HepG2 (cell line): ENCODE results near the gene SMC1A. TPM values are rescaled to one million over a fixed set of nuclear protein-coding genes. Genes with fewer than 3 reads are reported as not detected.

ENCODE experiments used
- BCL6 ChIP-seq: IDR thresholded peaks from 2 replicates; pipeline ENCODE4 v1.6.1; 2016; ENCODE audit warnings: missing genetic modification reagents, missing compliant biosample characterization
- CREM ChIP-seq, 2 experiments: sonication (generic) in 1 of 2; formaldehyde crosslinking in 1 of 2; IDR thresholded peaks; 2 replicates each; pipeline versions ENCODE4 v1.4.0 to v1.6.1; 2016 to 2020; ENCODE audit warnings: antibody characterized with exemption in 1 of 2, mild to moderate bottlenecking in 1 of 2, missing genetic modification reagents in 1 of 2
- DMAP1 ChIP-seq: IDR thresholded peaks from 2 replicates; pipeline ENCODE4 v1.6.1; 2016
- ERF ChIP-seq: IDR thresholded peaks from 2 replicates; pipeline ENCODE4 v1.6.1; 2018; ENCODE audit warnings: missing biosample characterization, missing genetic modification reagents
- FIP1L1 ChIP-seq: fragments of 200-400 bp; formaldehyde crosslinking; IDR thresholded peaks from 2 replicates; pipeline ENCODE4 v1.6.1; 2018; ENCODE audit warnings: low read depth, mild to moderate bottlenecking, low read length, moderate library complexity, borderline replicate concordance; ENCODE audit not compliant: insufficient read depth
- JUND ChIP-seq: sonication (generic); formaldehyde crosslinking; IDR thresholded peaks from 2 replicates; pipeline ENCODE4 v1.8.0; 2022; ENCODE audit warnings: mild to moderate bottlenecking, missing genetic modification reagents
- LCORL ChIP-seq, 2 experiments: fragments of 450-650 bp in 1 of 2; sonication (generic) in 1 of 2; formaldehyde crosslinking in 1 of 2; IDR thresholded peaks; 2 replicates each; pipeline versions ENCODE4 v1.5.0 to v1.6.1; 2017 to 2020; ENCODE audit warnings: antibody characterized with exemption in 1 of 2, missing genetic modification reagents in 1 of 2
- MXI1 ChIP-seq: IDR thresholded peaks from 3 replicates; pipeline ENCODE4 v1.6.1; 2012; ENCODE audit warnings: low read depth, low read length, inconsistent platforms, borderline replicate concordance
- NFKB2 ChIP-seq: sonication (generic); formaldehyde crosslinking; IDR thresholded peaks from 2 replicates; pipeline ENCODE4 v1.4.0; 2020; ENCODE audit warnings: missing genetic modification reagents, borderline replicate concordance
- NONO ChIP-seq, 2 experiments: fragments of 450-650 bp in 1 of 2; sonication (generic) in 1 of 2; formaldehyde crosslinking in 1 of 2; IDR thresholded peaks in 1 of 2; conservative IDR thresholded peaks in 1 of 2; 2 replicates each; pipeline versions ENCODE4 v1.6.1 to v1.8.0; 2017 to 2022; ENCODE audit warnings: mild to moderate bottlenecking in 1 of 2, missing genetic modification reagents in 1 of 2, moderate library complexity in 1 of 2
- NR2F6 ChIP-seq, 2 experiments: IDR thresholded peaks; 2 replicates each; pipeline ENCODE4 v1.6.1; 2016; ENCODE audit warnings: antibody characterized with exemption in 1 of 2, mild to moderate bottlenecking in 1 of 2
- PITX1 ChIP-seq: sonication (generic); formaldehyde crosslinking; IDR thresholded peaks from 2 replicates; pipeline ENCODE4 v1.5.1; 2020; ENCODE audit warnings: mild to moderate bottlenecking, missing genetic modification reagents
- SIN3B ChIP-seq: fragments of 150-350 bp; IDR thresholded peaks from 2 replicates; pipeline ENCODE4 v1.6.1; 2014; ENCODE audit warnings: low read length
- TEAD2 ChIP-seq: sonication (generic); formaldehyde crosslinking; IDR thresholded peaks from 2 replicates; pipeline ENCODE4 v1.9.0; 2021; ENCODE audit warnings: missing genetic modification reagents
- YY1 ChIP-seq: IDR thresholded peaks from 2 replicates; pipeline ENCODE4 v1.6.1; 2011; ENCODE audit warnings: low read length, low read depth, moderate library complexity, mild to moderate bottlenecking; ENCODE audit not compliant: insufficient read depth, insufficient replicate concordance
- ZFX ChIP-seq: sonication (generic); formaldehyde crosslinking; IDR thresholded peaks from 2 replicates; pipeline ENCODE4 v1.4.0; 2020; ENCODE audit warnings: mild to moderate bottlenecking, low read depth, missing genetic modification reagents, moderate library complexity
- ZNF431 ChIP-seq: sonication (generic); formaldehyde crosslinking; IDR thresholded peaks from 2 replicates; pipeline ENCODE4 v1.9.0; 2022; ENCODE audit warnings: missing genetic modification reagents, low read depth, mild to moderate bottlenecking, borderline replicate concordance
- ZNF501 ChIP-seq: sonication (generic); formaldehyde crosslinking; IDR thresholded peaks from 2 replicates; pipeline ENCODE4 v1.5.1; 2020; ENCODE audit warnings: mild to moderate bottlenecking, moderate library complexity, missing genetic modification reagents
- polyA plus RNA-seq, 8 experiments: library from polyadenylated mRNA; depleted of rRNA in 3 of 8; stranded (reverse) in 7 of 8; unstranded in 1 of 8; fragments of >200 nt; fragmentation: Illumina TruSeq in 4 of 8; extraction: Trizol in 4 of 8; gene quantifications; 2 replicates each; pipeline versions ENCODE4 v1.2.1 to v1.2.3, GENCODE V29; 2011 to 2016; ENCODE audit warnings: low read depth in 4 of 8, missing spikeins in 1 of 8, mixed read lengths in 1 of 8; ENCODE audit not compliant: insufficient read depth in 1 of 8
- total RNA-seq, 5 experiments: library from RNA; depleted of rRNA; stranded (reverse); fragments of >200 nt; fragmentation: Illumina TruSeq; extraction: Trizol; gene quantifications; 2 replicates each; pipeline ENCODE4 v1.2.3, GENCODE V29; 2016; ENCODE audit warnings: low read depth in 1 of 5
- TF ChIP-seq, protein P1 (sequence below): IDR thresholded peaks from 2 replicates; pipeline ENCODE4 v1.6.1; 2016; ENCODE audit warnings: missing biosample characterization, missing genetic modification reagents, low read depth
- TF ChIP-seq, protein P2 (sequence below): IDR thresholded peaks from 2 replicates; pipeline ENCODE4 v1.6.1; 2018; ENCODE audit warnings: missing genetic modification reagents, mild to moderate bottlenecking, missing compliant biosample characterization
- TF ChIP-seq, protein P3 (sequence below): sonication (generic); formaldehyde crosslinking; IDR thresholded peaks from 2 replicates; pipeline ENCODE4 v1.5.0; 2020; ENCODE audit warnings: missing genetic modification reagents
- TF ChIP-seq, protein P4 (sequence below): sonication (generic); formaldehyde crosslinking; IDR thresholded peaks from 2 replicates; pipeline ENCODE4 v1.5.0; 2020; ENCODE audit warnings: mild to moderate bottlenecking, missing genetic modification reagents, moderate library complexity

Gene SMC1A
- total and polyA plus RNA-seq, 2 of the 13 experiments (the other 11 are each of a cell fraction or from before 2014, with no cell fraction given): 9.4 to 46.6 TPM

DNA sequence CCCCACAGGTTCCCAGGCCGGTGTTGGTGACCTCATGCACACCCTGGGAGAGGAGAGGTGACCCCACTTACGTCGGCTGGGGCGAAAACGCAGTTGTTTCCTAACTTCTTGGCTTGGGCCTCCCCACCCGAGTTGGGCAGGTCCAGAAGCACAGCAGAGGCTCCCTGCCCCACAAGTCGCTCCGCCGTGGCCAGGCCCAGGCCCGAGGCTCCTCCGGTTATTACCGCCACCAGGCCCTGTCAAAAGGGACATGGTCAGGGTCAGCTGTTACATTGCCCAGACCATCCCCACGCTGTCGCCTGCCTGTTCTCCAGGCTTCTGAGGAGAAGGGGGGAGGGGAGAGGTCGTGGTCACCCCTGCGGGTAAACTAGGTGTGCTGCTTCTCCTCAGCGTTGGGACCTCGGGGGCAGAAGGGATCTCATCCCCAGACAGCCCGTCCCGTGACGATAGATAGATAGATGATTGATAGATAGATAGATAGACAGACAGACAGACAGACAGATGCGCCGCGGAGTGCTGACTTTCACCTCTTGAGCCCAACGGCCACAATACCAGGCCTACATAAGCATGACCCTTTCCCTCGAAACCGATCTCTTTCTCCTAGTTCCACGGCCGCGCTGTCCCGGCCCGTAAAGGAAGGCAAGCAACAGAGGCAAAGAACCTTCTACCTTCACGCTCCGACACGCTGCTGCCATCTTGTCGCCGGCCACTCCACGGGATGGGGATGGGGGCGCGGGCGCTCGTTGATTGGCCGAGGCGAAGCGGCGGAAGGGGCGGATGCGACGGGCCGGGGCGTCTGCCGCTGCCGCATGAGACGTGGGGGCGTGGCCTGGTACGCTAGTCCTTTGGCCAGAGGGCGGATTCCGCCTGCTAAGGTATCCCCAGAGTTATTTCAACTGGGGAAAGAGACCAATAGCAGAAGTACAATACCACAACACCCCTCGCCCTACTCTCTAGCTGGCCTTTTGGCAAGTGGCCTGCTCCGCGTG lies 11.5 kb upstream of the SMC1A start, which contains the start of gene HSD17B10 (continued):
- TF ChIP-seq, protein P1, sequence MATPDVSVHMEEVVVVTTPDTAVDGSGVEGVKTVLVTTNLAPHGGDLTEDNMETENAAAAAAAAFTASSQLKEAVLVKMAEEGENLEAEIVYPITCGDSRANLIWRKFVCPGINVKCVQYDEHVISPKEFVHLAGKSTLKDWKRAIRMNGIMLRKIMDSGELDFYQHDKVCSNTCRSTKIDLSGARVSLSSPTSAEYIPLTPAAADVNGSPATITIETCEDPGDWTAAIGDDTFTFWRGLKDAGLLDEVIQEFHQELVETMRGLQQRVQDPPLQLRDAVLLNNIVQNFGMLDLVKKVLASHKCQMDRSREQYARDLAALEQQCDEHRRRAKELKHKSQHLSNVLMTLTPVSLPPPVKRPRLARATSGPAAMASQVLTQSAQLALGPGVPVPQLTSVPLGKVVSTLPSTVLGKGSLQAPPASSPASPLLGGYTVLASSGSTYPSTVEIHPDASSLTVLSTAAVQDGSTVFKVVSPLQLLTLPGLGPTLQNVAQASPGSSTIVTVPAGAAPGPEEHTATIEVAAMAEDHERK (CRISPR knock-in tag): peak; percentile 64
- TF ChIP-seq SIN3B (peak; percentile 22; the same call in 1 of the 2 replicates), TEAD2 (no peak), NFKB2 (CRISPR knock-in tag) (no peak), ZNF501 (CRISPR knock-in tag) (0 out of 2 replicates have a peak, but pooled peaks have one; percentile 12), YY1 (peak; percentile 87), PITX1 (CRISPR knock-in tag) (no peak), ZFX (CRISPR knock-in tag) (peak; percentile 52), LCORL (IDR thresholded peaks at IDR 0.05) (no peak), LCORL (CRISPR knock-in tag; IDR thresholded peaks at IDR 0.05) (no peak), JUND (CRISPR knock-in tag) (no peak), CREM (IDR thresholded peaks at IDR 0.05) (no peak), CREM (CRISPR knock-in tag; IDR thresholded peaks at IDR 0.05) (no peak), NR2F6 (IDR thresholded peaks at IDR 0.05) (no peak), NR2F6 (CRISPR knock-in tag; IDR thresholded peaks at IDR 0.05) (no peak), DMAP1 (peak; percentile 72), BCL6 (CRISPR knock-in tag) (no peak), FIP1L1 (no peak), ERF (CRISPR knock-in tag) (peak; percentile 37; the same call in 1 of the 2 replicates), MXI1 (peak; percentile 73; the same call in 1 of the 3 replicates), ZNF431 (CRISPR knock-in tag) (no peak), NONO (IDR thresholded peaks at IDR 0.05) (no peak), NONO (CRISPR knock-in tag; conservative IDR thresholded peaks at IDR 0.05) (0 out of 2 replicates have a peak, but pooled peaks have one; percentile 35)
- TF ChIP-seq, protein P2, sequence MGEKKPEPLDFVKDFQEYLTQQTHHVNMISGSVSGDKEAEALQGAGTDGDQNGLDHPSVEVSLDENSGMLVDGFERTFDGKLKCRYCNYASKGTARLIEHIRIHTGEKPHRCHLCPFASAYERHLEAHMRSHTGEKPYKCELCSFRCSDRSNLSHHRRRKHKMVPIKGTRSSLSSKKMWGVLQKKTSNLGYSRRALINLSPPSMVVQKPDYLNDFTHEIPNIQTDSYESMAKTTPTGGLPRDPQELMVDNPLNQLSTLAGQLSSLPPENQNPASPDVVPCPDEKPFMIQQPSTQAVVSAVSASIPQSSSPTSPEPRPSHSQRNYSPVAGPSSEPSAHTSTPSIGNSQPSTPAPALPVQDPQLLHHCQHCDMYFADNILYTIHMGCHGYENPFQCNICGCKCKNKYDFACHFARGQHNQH (CRISPR knock-in tag): 0 out of 2 replicates have a peak, but pooled peaks have one; percentile 16
- TF ChIP-seq, protein P3, sequence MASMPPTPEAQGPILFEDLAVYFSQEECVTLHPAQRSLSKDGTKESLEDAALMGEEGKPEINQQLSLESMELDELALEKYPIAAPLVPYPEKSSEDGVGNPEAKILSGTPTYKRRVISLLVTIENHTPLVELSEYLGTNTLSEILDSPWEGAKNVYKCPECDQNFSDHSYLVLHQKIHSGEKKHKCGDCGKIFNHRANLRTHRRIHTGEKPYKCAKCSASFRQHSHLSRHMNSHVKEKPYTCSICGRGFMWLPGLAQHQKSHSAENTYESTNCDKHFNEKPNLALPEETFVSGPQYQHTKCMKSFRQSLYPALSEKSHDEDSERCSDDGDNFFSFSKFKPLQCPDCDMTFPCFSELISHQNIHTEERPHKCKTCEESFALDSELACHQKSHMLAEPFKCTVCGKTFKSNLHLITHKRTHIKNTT: no peak
- TF ChIP-seq, protein P4, sequence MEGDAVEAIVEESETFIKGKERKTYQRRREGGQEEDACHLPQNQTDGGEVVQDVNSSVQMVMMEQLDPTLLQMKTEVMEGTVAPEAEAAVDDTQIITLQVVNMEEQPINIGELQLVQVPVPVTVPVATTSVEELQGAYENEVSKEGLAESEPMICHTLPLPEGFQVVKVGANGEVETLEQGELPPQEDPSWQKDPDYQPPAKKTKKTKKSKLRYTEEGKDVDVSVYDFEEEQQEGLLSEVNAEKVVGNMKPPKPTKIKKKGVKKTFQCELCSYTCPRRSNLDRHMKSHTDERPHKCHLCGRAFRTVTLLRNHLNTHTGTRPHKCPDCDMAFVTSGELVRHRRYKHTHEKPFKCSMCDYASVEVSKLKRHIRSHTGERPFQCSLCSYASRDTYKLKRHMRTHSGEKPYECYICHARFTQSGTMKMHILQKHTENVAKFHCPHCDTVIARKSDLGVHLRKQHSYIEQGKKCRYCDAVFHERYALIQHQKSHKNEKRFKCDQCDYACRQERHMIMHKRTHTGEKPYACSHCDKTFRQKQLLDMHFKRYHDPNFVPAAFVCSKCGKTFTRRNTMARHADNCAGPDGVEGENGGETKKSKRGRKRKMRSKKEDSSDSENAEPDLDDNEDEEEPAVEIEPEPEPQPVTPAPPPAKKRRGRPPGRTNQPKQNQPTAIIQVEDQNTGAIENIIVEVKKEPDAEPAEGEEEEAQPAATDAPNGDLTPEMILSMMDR (CRISPR knock-in tag): peak; percentile 7; the same call in 1 of the 2 replicates
